Uterus (tissue), 4 donors: ENCODE measurements around the gene STX18. TPM values are rescaled to one million over a fixed set of nuclear protein-coding genes. Genes with fewer than 3 reads are reported as not detected.

Experiments
- DNase-seq, 2 donors: peaks; one replicate each; pipeline ENCODE4 v3.0.0-alpha.2; 2019 to 2020
- H3K27ac ChIP-seq, 2 donors: fragments of 200-600 bp; sonication (generic); 1 replicate in 1 of 2; 2 replicates in 1 of 2; pipeline ENCODE4 v1.5.1; 2016 to 2018
- H3K27me3 ChIP-seq, 2 donors: fragments of 200-600 bp; sonication (generic); one replicate each; pipeline ENCODE4 v1.5.1; 2018 to 2019; ENCODE audit warnings: control low read depth in 1 of 2
- H3K36me3 ChIP-seq, 2 donors: fragments of 200-600 bp; sonication (generic); one replicate each; pipeline ENCODE4 v1.5.1; 2019; ENCODE audit warnings: control low read depth in 1 of 2
- H3K4me1 ChIP-seq, 2 donors: fragments of 200-600 bp; sonication (generic); one replicate each; pipeline ENCODE4 v1.5.1; 2018 to 2019; ENCODE audit warnings: control low read depth in 1 of 2
- H3K4me3 ChIP-seq, 2 donors: fragments of 200-600 bp; sonication (generic); 1 replicate in 1 of 2; 2 replicates in 1 of 2; pipeline ENCODE4 v1.5.1; 2018 to 2019; ENCODE audit warnings: mild to moderate bottlenecking in 1 of 2
- H3K9me3 ChIP-seq, 2 donors: fragments of 200-600 bp; sonication (generic); one replicate each; pipeline ENCODE4 v1.5.1; 2019; ENCODE audit warnings: control low read depth in 1 of 2
- POLR2A ChIP-seq, 2 donors: fragments of 450-650 bp; IDR thresholded peaks; one replicate each; pipeline ENCODE4 v1.6.1; 2016; ENCODE audit warnings: antibody characterized with exemption in 2 of 2, mild to moderate bottlenecking in 1 of 2, moderate library complexity in 1 of 2
- intact Hi-C: fragments of 100-400 bp; cut with DNase I; formaldehyde crosslinking; loops from one replicate; pipeline ENCODE4 v1.15.1; 2023; ENCODE audit warnings: low total_unique reads
- total RNA-seq, 4 donors: library from RNA; depleted of rRNA in 3 of 4; stranded (reverse); fragments of >200 nt in 3 of 4; gene quantifications; one replicate each; pipeline versions ENCODE4 v1.1.0 to v1.2.4, GENCODE V29; 2014 to 2023
- TF ChIP-seq, protein P1 (sequence below), 4 experiments: fragments of 200-600 bp in 2 of 4; fragments of 450-650 bp in 2 of 4; sonication (generic) in 2 of 4; IDR thresholded peaks; one replicate each; pipeline ENCODE4 v1.5.1; 2016 to 2019; ENCODE audit warnings: antibody characterized with exemption in 4 of 4, mild to moderate bottlenecking in 2 of 4, moderate library complexity in 1 of 4
- donor health status: DM: yes; HTN: yes; CAD: no.

The STX18 gene
- total RNA-seq, 4 donors from 2014 or later: 6.4 to 62.5 (median 28.9) TPM

DNA sequence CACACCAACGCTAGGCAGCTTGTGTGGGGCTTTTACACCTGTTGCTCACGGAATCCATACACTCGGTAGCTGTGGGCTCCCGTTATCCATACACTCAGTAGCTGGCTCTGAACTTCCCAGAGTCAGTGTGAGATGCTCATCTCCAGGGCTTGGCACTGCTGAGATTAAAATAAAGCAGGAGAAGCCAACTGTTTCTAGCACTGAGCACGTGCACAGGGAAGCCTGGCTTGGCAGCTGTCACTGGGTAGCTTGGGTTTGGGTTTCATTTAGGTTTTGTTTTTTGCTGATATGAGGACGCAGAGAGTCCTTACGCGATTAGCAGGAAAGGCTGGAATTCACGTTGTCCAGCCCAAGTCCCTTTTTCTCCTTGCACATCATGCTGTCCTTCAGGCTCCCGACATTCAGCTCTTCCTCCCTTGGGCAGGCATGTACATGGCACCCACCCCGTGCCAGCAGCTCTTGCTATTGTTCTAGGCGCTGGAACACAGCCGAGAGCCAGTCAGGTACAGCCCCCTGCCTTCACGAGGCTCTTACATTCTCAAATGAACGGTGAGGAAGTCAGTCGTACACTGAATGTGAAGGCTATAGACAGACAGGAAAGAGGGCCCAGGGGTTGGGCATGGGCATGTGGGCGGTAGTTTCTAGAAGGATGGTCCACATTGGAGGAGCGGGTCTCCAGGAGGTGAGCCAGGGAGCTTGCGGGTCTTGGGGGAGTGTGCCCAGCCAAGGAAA lies 129.0 kb downstream of the STX18 start:
- Histone ChIP-seq H3K27ac (no peak overlapping the region), H3K27me3 (no peaks in the 10 kb centered on the region), H3K36me3 (no peaks in the 10 kb centered on the region), H3K9me3 (no peaks in the 10 kb centered on the region), H3K4me3 (no peak overlapping the region), H3K4me1 (no peaks in the 10 kb centered on the region)
- TF ChIP-seq, protein P1, sequence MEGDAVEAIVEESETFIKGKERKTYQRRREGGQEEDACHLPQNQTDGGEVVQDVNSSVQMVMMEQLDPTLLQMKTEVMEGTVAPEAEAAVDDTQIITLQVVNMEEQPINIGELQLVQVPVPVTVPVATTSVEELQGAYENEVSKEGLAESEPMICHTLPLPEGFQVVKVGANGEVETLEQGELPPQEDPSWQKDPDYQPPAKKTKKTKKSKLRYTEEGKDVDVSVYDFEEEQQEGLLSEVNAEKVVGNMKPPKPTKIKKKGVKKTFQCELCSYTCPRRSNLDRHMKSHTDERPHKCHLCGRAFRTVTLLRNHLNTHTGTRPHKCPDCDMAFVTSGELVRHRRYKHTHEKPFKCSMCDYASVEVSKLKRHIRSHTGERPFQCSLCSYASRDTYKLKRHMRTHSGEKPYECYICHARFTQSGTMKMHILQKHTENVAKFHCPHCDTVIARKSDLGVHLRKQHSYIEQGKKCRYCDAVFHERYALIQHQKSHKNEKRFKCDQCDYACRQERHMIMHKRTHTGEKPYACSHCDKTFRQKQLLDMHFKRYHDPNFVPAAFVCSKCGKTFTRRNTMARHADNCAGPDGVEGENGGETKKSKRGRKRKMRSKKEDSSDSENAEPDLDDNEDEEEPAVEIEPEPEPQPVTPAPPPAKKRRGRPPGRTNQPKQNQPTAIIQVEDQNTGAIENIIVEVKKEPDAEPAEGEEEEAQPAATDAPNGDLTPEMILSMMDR (IDR thresholded peaks at IDR 0.05): no peak
- TF ChIP-seq POLR2A (IDR thresholded peaks at IDR 0.05): no peak
- intact Hi-C loops: no loop called here
- DNase-seq: no peak

DNA sequence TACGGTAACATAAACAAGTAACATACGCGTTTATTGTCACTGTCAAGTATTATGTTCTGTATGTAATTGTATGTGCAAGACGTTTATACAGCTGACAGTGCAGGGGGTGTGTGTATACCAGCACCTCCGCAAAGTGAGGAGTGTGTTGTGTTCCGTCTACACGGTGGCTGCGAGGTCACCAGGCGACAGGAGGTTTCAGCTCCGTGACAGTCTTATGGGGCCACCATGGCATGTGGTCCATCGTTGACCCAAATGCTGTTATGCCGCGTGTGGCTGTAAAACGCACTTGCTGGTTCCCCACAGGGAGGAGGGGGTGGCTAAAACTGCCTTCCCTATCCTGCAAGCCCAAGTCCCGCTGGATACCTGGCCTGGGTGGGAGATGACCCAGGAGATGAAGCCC lies 129.9 kb downstream of the STX18 start:
- no peak for TF ChIP-seq POLR2A (IDR thresholded peaks at IDR 0.05)
- TF ChIP-seq, protein P1 (IDR thresholded peaks at IDR 0.05): no peak
- H3K4me3 ChIP-seq: no peak overlapping the region
- H3K4me1 ChIP-seq: no peaks in the 10 kb centered on the region
- DNase-seq: no peak
- intact Hi-C loops: no loop called here
- H3K9me3 ChIP-seq: no peaks in the 10 kb centered on the region
- no peaks in the 10 kb centered on the region for H3K27me3 ChIP-seq
- no peaks in the 10 kb centered on the region for H3K36me3 ChIP-seq
- no peak overlapping the region for H3K27ac ChIP-seq

DNA sequence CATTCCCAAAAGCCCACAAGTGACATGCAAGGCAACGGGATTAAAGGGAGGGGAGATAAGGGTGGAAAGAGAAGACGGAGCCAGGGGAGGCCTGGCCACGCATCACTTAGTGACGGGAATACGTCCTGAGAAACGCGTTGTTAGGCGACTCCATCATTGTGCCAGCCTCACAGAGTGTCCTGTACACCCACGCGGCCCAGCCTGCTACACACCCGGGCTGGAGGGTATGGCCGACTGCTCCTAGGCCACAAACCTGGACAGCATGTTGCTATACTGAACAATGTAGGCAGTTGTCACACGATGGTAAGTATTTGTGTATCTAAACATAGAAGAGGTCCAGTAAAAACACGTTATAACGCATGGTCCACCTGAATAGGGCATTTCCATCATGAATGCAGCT lies 131.6 kb downstream of the STX18 start:
- TF ChIP-seq POLR2A (IDR thresholded peaks at IDR 0.05): no peak
- TF ChIP-seq, protein P1 (IDR thresholded peaks at IDR 0.05): no peak
- DNase-seq: no peak
- H3K36me3 ChIP-seq: no peaks in the 10 kb centered on the region

DNA sequence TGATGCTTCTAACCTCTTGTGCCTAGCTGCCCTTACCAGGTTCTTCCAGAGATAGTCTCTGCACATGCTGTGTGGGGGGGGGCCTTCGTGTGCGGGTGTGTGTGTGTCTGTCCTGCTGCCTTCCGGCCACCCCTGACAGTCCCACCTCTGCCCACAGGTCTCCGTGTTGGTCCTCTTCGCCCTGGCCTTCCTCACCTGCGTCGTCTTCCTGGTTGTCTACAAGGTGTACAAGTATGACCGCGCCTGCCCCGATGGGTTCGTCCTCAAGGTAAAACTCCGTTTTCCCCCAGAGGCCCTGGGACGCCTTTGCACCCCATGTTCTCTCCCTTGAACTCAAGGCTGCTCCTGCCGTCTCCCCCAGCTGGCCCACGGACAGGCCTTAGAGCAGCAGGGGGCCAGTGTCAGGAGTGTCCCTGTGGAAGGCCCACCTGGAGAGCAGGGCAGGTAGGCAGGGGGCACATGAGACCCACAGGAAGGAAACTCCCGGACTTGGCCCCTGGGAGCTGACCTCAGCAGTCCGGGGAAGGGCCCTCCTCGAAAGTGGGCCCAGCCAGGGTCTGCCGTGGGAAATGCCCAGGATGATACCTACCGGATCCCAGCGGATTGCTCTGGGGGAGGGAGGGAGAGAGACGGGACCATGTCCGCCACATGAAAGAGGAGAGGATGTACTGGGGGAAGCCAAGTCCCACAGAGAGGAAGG lies 132.3 kb downstream of the STX18 start:
- H3K4me3 ChIP-seq: no peak overlapping the region
- no peaks in the 10 kb centered on the region for H3K36me3 ChIP-seq
- no peak for TF ChIP-seq POLR2A (IDR thresholded peaks at IDR 0.05)
- TF ChIP-seq, protein P1 (IDR thresholded peaks at IDR 0.05): no peak
- no peaks in the 10 kb centered on the region for H3K4me1 ChIP-seq
- no peak overlapping the region for H3K27ac ChIP-seq
- intact Hi-C loops: no loop called here
- no peak for DNase-seq
- no peaks in the 10 kb centered on the region for H3K9me3 ChIP-seq
- no peaks in the 10 kb centered on the region for H3K27me3 ChIP-seq

More for the DNA sequence above, 131.6 kb downstream of the STX18 start:
- Histone ChIP-seq H3K9me3 (no peaks in the 10 kb centered on the region), H3K4me3 (no peak overlapping the region), H3K27ac (no peak overlapping the region), H3K4me1 (no peaks in the 10 kb centered on the region), H3K27me3 (no peaks in the 10 kb centered on the region)
- intact Hi-C loops: no loop called here
